ENCODE data around the gene FUCA1. TPM values are rescaled to one million over a fixed set of nuclear protein-coding genes. Genes with fewer than 3 reads are reported as not detected.

FUCA1 gene
- total and polyA plus RNA-seq, 10 of the 15 experiments (the other 5 are each of a cell fraction or from before 2014, with no cell fraction given) = 33.3 to 117 (median 52.6) TPM

GRCh38 chr1:23843644-23844043 is 24.4 kb downstream of the FUCA1 start:
- BruUV-seq (replicated peaks) = no TSS peak
- TF ChIP-seq HDGF (IDR thresholded peaks at IDR 0.05) (no peak), STAT1 (conservative IDR thresholded peaks at IDR 0.05) (no peak), SMARCA5 (IDR thresholded peaks at IDR 0.05) (no peak), TARDBP (IDR thresholded peaks at IDR 0.05; ENCODE audit: borderline replicate concordance) (no peak), ETV6 (conservative IDR thresholded peaks at IDR 0.05 in 1 of 2, IDR thresholded peaks at IDR 0.05 in 1 of 2; ENCODE audit: borderline replicate concordance in 1 of 2, low read depth in 1 of 2) (no peak), RAD51 (IDR thresholded peaks at IDR 0.05) (no peak), CHD4 (IDR thresholded peaks at IDR 0.05) (no peak)
- TF ChIP-seq, protein P1, sequence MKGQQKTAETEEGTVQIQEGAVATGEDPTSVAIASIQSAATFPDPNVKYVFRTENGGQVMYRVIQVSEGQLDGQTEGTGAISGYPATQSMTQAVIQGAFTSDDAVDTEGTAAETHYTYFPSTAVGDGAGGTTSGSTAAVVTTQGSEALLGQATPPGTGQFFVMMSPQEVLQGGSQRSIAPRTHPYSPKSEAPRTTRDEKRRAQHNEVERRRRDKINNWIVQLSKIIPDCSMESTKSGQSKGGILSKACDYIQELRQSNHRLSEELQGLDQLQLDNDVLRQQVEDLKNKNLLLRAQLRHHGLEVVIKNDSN (IDR thresholded peaks at IDR 0.05; ENCODE audit: borderline replicate concordance, extremely low read length, insufficient read depth, low read depth, low read length) = no peak
- TF ChIP-seq, protein P2, sequence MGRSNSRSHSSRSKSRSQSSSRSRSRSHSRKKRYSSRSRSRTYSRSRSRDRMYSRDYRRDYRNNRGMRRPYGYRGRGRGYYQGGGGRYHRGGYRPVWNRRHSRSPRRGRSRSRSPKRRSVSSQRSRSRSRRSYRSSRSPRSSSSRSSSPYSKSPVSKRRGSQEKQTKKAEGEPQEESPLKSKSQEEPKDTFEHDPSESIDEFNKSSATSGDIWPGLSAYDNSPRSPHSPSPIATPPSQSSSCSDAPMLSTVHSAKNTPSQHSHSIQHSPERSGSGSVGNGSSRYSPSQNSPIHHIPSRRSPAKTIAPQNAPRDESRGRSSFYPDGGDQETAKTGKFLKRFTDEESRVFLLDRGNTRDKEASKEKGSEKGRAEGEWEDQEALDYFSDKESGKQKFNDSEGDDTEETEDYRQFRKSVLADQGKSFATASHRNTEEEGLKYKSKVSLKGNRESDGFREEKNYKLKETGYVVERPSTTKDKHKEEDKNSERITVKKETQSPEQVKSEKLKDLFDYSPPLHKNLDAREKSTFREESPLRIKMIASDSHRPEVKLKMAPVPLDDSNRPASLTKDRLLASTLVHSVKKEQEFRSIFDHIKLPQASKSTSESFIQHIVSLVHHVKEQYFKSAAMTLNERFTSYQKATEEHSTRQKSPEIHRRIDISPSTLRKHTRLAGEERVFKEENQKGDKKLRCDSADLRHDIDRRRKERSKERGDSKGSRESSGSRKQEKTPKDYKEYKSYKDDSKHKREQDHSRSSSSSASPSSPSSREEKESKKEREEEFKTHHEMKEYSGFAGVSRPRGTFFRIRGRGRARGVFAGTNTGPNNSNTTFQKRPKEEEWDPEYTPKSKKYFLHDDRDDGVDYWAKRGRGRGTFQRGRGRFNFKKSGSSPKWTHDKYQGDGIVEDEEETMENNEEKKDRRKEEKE (IDR thresholded peaks at IDR 0.05) = no peak
- in situ Hi-C loops (cut with MboI) = no loop called here
- no peak overlapping the region for H3K4me2 ChIP-seq (ENCODE audit: control insufficient read depth, insufficient read depth)
- ChIA-PET SMC1A (ENCODE audit: uncharacterized antibody, unreplicated experiment) (interaction anchor here (0.7 to 1.5 kb wide), 2 partner anchors 19 to 59 kb away, joined by 3 read pairs; no protein-coding TSS in a partner anchor), POLR2A (interaction anchor here (1.4 kb wide), 1 partner anchor 19 kb away, joined by 3 read pairs; no protein-coding TSS in a partner anchor), CTCF (interaction anchor here (1.0 to 1.7 kb wide), 6 partner anchors 34 to 184 kb away, joined by 3 to 9 read pairs (median 4); no protein-coding TSS in a partner anchor), RAD21 (ENCODE audit: unreplicated experiment) (no interaction called here)
- intact Hi-C loops (cut with micrococcal nuclease; ENCODE audit: unreplicated experiment) = no loop called here
- DNase-seq (ENCODE audit: low read depth, low spot score) (no peak), ATAC-seq (no peak), FAIRE-seq (no peak)
- no peak overlapping the region for H3K27ac ChIP-seq (ENCODE audit: control insufficient read depth, insufficient read depth)
- H3K9ac ChIP-seq (ENCODE audit: control insufficient read depth, insufficient read depth, low read length) = no peak overlapping the region
- H3K4me1 ChIP-seq (ENCODE audit: control insufficient read depth, insufficient read depth, low read length) = no peaks in the 10 kb centered on the region
- H3K36me3 ChIP-seq (ENCODE audit: control insufficient read depth in 2 of 2, insufficient read depth in 2 of 2, low read length in 1 of 2) = peaks cover 0 to 4% of the 10 kb centered on the region in 2 experiments; a peak in 3 of 4 replicates
- 97% methylated on average over 5 of the region's 5 CpGs for WGBS (ENCODE audit: insufficient coverage, insufficient replicate concordance, low lambda C conversion rate, missing lambda C conversion rate)
- no peaks in the 10 kb centered on the region for H3K79me2 ChIP-seq (ENCODE audit: control insufficient read depth, insufficient read depth, low read length)
- H3K27me3 ChIP-seq (replicated peaks in 1 of 2; ENCODE audit: control insufficient read depth in 2 of 2, insufficient read depth in 2 of 2, low read length in 1 of 2) = no peaks in the 10 kb centered on the region
- no peaks in the 10 kb centered on the region for H4K20me1 ChIP-seq (ENCODE audit: control insufficient read depth, insufficient read depth)
- no peak overlapping the region for H3K4me3 ChIP-seq
- no peak overlapping the region for H2AFZ ChIP-seq (ENCODE audit: control insufficient read depth, low read depth, low read length)
- peaks cover 2% of the 10 kb centered on the region; the same call in 2 of the 3 replicates for H3K9me3 ChIP-seq (replicated peaks; ENCODE audit: control insufficient read depth, insufficient read depth, low read length)
